Peyer's patch (tissue), 4 donors: ENCODE measurements around the gene NCAPG2.

Experiments
- CTCF ChIP-seq, 6 experiments: fragments of 450-650 bp in 4 of 6; fragments of 200-600 bp in 2 of 6; sonication (generic) in 1 of 6; IDR thresholded peaks; one replicate each; pipeline ENCODE4 v1.5.1; 2017 to 2019; ENCODE audit warnings: antibody characterized with exemption in 6 of 6, mild to moderate bottlenecking in 3 of 6, moderate library complexity in 1 of 6
- POLR2A ChIP-seq, 2 donors: fragments of 450-650 bp; IDR thresholded peaks; one replicate each; pipeline ENCODE4 v1.5.1; 2017; ENCODE audit warnings: antibody characterized with exemption in 2 of 2, mild to moderate bottlenecking in 2 of 2, moderate library complexity in 2 of 2

GRCh38 chr7:158699341-158699740 lies 5.3 kb downstream of the NCAPG2 start:
- TF ChIP-seq CTCF (IDR thresholded peaks at IDR 0.05) (no peak), POLR2A (IDR thresholded peaks at IDR 0.05) (no peak)
